HG03342 (cell line): ENCODE results near the gene KRTAP19-1.
"Not testable (repeated sequence)": the region's sequence is repeated elsewhere in the genome, so short reads cannot be mapped to it uniquely, and the experiment has no call there.

Source experiments
- ATAC-seq: cut with Tn5 transposase; IDR thresholded peaks from one replicate; pipeline ENCODE4 v1.9.1; 2021; ENCODE audit warnings: mild to moderate bottlenecking, moderate library complexity; ENCODE audit not compliant: unreplicated experiment

The KRTAP19-1 gene

DNA sequence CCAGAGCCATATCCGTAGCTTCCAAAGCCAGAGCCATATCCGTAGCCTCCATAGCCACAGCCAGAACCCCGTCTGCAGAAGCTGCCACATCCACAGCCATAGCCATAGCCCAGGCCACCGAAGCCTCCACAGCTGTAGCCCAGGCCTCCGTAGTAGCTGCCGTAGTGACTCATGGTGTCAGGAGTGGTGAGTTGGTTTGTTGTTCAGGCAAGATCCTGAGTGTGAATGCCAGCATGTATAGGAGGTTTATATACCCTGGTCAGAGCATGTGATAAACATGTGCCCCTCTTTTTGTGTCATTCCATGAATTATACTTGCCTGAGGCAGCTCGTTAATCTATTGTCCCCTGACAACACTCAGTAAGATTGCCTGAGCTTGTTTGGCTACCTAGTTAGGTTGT is at the start of gene KRTAP19-1:
Gene KRTAP19-1 (minus strand): TSS at position 223 of the 400 bp plus-strand sequence. CDS start 50 bp downstream, at position 173.
- no peak for ATAC-seq

DNA sequence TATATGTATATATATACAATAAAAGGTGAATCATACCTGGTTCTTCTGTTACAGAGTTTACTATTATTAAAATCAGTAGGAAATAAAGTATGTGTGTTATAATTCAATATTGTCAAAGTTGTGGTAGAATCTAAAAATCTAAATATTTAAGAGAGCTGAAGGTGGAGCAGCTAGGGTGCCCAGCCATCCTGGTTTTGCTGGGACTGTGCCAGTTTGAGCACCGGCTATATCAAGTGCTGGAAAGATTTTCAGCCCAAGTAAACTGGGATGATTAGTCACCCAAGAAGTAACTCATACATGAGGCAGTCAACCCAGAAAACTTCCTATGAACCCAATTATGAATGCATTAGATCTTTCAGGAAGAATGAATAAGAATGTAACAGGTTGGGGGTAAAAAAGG is 38.7 kb upstream of the KRTAP19-1 start:
- ATAC-seq, result no peak

DNA sequence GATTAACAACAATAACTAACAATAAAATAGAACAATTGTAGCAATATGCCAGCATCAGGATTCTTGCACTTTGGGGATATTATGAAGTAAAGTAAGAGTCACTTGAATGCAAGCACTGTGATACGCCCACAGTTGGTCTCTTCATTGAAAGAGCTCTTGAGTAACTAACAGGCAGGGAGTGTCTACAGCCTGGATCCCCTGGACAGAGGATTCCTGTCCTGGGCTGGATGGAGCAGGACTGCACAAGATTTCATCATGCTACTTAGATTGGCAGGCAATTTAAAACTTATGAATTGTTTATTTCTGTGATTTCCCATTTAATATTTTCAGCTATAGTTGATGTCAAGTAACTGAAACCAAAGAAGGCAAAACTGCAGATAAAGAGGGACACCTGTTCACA is 35.5 kb upstream of the KRTAP19-1 start:
- ATAC-seq, result no peak

DNA sequence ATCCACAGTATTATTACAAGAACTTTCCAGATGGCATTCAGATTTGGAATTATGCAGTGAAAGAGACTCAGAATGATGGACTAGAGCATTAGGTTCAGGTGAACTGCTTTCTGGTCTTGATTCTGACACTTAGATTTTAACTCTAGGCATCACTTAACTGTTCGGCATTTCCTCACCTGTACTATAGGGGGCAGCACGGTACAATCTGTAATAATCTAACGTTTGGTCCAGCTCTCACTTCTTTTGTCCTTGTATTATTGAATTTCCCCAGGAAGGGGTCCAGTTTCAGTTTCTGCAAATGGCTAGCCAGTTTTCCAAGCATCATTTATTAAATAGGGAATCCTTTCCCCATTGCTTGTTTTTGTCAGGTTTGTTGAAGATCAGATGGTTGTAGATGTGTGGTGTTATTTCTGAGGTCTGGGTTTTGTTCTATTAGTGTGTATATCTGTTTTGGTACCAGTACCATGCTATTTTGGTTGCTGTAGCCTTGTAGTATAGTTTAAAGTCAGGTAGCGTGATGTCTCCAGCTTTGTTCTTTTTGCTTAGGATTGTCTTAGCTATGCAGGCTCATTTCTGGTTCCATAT is 25.5 kb upstream of the KRTAP19-1 start:
- ATAC-seq, result not testable (repeated sequence)

DNA sequence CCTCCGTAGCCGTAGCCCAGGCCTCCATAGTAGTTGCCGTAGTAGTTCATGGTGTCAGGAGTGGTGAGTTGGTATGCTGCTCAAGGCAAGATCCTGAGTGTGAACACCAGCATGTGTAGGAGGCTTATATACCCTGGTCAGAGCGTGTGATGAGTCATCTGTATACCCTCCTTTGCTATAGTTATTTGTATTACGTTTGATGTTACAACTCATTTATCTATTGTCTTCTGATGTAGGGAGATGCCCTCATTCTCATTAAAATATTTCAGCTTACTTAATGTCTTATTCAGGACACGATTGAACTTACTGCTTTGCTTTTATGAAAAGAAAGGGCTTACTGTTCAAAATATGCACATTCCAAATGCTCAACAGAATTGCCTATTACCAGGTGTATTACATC is 21.9 kb upstream of the KRTAP19-1 start, which contains the start of gene KRTAP19-5:
Gene KRTAP19-5 (minus strand): TSS at position 101 of the 400 bp plus-strand sequence. CDS start 51 bp downstream, at position 50.
- ATAC-seq, result no peak

DNA sequence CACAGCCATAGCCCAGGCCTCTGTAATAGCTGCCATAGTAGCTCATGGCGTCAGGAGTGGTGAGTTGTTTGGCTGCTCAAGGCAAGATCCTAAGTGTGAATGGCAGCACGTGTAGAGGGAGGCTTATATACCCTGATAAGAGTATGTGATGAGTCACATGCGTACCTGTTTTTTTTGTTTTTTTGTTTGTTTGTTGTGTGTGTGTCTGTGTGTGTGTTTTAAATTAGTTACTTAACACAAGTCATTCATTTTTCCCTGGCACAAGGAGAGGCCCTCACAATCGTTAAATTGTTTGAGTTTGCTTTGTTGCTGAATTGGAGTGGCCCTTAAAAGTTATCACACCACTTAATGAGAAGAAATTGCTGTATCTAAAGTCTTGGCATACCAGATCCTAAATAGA is 16.9 kb upstream of the KRTAP19-1 start, which contains the start of gene KRTAP19-4:
Gene KRTAP19-4 (minus strand): TSS at position 101 of the 400 bp plus-strand sequence. CDS start 55 bp downstream, at position 46.
- no peak for ATAC-seq

DNA sequence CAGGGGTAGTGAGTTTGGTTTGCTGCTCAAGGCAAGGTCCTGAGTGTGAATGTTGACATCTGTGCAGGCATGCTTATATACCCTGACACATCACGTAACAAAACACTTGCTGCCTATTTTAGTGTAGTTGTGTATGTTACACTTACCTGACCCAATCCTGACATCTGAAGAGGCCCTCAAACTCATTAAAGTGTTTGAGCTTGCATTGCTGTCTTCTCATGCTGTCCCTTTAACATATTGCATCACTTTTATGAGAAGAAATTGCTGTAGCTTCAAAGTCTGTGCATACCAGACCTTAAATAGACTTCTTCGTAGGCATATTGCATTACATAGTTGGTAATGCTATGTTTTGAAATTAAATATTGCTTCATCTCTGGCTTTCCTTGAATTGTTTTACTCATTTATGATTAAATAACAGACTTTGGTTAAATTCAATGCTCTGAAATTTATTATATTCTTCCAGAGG is 11.8 kb upstream of the KRTAP19-1 start, which contains the start of gene KRTAP19-3:
Gene KRTAP19-3 (minus strand): TSS at position 51 of the 466 bp plus-strand sequence. CDS start 56 bp downstream, outside the sequence.
- no peak for ATAC-seq

DNA sequence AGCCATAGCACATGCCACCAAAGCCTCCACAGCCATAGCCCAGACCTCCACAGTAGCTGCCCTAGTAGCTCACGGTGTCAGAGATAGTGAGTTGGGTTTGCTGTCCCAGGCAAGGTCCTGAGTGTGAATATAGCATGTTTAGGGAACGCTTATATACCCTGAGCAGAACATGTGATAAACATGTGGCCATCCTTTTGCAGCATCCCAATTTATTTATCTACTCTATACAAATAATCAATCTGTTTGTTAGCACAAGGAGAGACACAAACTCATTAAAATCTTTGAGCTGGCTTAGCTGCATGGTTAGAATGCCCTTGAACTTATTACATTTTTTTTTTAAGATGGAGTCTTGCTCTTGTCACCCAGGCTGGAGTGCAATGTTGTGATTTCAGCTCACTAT is 7.2 kb upstream of the KRTAP19-1 start, which contains the start of gene KRTAP19-2:
Gene KRTAP19-2 (minus strand): TSS at position 101 of the 400 bp plus-strand sequence. CDS start 88 bp downstream, at position 13.
- ATAC-seq, result no peak

DNA sequence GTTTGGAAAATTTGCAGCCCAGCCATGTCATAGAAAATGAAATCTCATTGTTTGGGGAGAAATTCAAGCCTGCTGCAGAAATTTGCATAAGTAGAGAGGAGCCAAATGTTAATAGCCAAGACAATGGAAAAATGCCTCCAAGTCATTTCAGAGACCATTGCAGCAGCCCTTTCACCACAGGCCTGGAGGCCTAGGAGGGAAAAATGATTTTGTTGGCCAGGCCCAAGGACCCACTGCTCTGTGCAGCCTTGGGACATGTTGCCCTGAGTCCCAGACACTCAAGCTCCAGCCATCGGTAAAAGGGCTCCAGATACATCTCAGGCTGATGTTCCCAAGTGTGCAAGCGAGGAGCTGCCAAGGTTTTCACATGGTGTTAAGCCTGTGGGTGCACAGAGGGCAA is 6.0 kb upstream of the KRTAP19-1 start:
- no peak for ATAC-seq

DNA sequence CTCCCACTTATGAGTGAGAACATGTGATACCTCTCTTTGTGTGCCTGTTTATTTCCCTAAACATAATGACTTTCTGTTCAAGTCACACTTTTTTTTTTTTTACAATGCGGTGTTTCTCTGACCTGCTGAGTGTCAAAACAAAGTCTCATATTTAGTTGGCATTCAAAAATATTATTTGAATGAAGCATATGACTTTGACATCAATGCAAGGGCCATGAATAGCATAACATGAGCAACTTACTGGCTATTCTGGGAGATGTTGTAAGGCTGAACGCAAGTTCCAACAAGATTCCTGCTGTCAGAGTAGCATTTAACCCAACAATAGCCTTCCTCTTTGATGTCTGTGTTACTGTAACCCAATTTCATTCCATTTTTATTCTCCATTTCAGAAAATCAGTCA is 2.0 kb upstream of the KRTAP19-1 start:
- no peak for ATAC-seq

DNA sequence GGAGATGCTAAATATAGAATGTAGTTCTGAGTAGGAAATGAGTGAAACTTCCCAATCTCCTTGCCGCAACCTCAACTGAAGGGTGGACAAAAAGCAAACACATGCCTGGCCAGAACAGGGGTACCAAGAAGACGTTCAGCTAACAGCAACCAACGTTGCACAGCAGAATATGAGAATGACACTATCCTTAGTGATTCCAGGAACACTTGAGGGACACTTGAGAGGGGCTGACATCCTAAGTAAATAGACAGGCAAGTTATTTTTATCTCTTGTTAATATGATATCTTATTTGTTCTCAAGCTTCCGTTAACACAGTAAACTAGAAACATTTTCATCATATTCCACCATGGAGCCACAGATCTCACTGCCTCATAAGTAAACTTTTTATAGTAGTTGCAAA is 908 bp downstream of the KRTAP19-1 start:
- no peak for ATAC-seq

DNA sequence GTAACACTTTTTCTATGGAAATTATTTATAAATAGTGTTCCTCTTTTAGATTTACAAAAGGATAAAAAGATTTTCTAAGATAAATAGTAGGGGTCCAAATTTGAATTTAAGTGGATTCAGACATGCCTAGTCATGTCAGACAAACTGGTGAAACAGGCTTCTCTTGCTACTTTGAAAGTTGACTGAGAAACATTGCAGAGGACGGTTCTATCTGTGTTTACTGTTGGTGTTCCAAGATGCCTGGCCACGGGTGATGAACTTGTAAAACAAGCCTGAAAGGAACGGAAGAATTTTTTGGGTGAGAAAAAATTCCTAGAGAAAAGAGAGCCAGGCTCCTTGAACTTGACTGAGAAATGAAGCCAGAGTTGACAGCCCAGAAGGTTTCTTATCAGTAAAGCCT is 2.2 kb downstream of the KRTAP19-1 start:
- ATAC-seq, result no peak

DNA sequence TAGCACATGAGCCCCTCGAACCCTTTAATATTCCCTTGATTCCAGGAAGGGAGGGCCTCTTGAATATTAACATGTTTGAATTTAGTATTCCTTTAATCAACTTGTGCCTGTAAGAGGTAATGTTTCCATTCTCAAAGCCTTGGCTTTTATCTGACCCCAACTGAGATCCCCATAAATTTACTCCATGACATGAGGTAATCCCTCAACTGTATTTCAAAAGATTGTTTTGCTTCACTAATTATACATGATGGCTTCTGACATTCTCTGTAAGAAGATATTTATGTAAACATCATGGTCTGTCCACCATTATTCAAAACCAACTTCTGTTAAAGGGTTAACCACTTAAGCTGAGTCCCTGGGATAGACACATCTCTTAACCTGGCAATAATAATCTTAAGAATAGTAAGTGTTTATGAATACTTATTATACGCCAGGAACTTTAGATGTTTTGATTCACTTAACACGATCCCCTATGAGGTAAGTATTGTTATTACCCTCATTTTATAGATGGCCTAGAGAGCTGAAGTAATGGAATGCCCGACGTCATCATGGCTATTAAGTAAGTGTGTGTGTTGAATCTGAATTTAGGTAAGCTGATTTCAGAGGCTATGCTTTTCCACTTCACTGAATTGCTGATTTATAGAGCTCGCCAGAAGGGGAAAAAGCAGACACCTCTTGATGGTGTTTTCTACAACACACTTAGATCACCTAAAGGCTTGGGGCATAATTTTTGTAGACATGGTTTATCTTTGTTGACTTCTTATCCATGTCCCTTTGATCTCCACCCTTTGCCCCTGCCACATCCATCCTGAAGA is 11.1 kb downstream of the KRTAP19-1 start:
- no peak for ATAC-seq

DNA sequence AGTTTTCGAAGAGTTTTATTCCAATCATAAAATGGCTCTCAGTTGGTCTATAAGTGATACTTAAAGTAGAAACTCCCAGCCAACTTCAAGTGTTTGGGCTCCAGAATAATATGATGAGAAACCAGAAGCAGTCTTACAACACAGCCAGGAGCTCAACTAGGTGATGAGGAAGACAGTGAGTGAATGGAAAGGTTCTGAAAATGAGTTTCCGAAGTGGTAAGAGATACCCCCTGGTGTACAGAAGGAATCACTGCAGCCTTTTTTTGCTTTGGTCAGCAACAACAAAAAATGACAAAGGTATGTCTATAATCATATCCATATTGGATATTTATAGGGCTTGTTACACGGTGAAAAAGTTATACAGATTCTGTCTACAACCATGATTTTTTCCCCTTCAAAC is 16.5 kb downstream of the KRTAP19-1 start:
- ATAC-seq, result no peak

DNA sequence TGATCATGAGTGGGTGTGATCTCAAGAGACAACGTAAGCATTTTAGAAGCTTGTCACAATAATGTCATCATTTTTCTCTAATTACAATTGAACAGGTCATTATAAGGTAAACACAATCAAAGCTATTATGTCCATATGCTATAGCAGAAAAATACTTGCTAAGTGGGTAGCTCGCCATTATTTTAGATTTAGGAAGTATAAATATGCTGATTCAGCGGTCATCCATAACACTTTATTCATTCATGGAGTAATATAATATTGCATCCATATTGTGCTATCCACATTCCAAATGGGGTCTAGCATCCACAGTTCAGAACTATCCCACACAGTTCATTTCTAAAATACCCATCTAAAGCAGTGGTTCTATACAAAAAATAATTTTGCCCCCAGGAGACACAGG is 31.7 kb downstream of the KRTAP19-1 start:
- no peak for ATAC-seq

DNA sequence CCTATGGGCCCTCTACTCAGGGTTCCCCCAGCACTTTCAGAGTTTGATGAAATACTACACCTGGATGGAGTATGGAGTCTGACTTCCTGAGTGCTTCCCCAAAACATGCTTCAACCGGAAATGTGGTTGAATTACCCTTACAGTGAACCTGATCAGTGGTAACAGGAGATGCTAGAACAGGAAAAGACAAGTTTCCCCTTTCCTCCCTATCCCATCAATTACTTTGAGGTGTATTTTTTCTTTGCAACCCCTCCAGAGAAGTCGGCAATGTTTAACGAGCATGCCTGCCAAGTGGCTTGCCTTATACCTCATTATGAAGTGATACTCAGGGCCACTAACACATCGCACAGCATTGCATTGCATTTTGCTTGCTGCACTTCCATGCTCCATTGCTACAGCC is 33.1 kb downstream of the KRTAP19-1 start:
- ATAC-seq, result no peak

DNA sequence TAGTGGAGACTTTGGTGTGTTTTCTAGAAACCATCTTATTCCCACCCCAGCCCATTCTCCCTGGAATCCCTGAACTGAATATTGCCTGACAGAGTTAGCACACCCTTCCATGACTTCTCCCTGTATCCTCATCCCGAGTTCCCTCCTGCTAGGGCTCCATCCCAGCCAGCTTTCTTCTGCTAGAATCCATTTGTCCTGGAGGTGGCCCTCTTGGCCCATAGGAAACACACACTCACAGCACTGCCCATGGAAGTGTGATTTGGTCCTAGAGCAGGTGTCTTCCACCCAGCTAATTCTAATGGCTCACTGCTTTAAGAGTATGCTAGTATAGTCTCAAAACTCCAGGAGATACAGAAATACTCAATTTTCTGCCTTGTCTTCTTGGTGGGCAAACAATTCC is 36.0 kb downstream of the KRTAP19-1 start:
- ATAC-seq, result no peak

DNA sequence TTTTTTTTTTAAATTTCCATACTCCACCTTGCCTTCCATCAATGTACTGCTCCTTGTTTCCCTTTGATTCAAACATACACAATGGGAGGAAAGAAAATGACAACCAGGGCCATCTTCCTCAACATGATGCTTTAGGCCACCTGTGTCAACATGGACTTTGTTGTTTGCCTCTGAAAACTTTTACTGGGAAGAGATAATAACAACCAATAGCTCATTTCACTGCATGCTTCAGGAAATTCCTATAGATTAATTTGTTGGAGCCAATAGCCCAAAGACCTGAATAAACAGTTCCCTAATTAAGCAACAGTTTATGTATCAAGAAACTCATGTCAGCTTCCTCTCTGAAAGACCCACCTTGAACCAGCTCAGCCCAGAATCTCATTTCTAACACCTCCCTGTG is 36.9 kb downstream of the KRTAP19-1 start:
- ATAC-seq, result no peak

DNA sequence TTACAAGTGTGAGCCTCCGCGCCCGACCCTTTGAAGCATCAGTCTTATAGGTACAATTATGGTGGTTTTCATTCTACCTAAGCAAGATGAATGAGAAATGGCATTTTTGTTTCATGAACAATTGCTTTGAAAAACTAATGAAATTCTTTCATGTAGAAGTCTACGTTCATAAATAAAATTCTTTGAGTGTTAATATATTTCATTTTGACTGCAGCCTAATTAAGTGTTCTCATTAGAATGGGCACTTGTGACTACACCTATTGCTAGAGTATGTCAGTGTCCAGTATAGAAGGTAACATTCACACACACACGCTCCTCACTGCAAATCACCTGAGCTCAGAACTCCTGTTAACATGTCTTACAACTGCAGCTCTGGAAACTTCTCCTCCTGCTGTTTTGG is 40.2 kb downstream of the KRTAP19-1 start, which contains the start of gene KRTAP15-1:
Gene KRTAP15-1 (plus strand): TSS at position 301 of the 400 bp plus-strand sequence. CDS start 53 bp downstream, at position 354.
- no peak for ATAC-seq

DNA sequence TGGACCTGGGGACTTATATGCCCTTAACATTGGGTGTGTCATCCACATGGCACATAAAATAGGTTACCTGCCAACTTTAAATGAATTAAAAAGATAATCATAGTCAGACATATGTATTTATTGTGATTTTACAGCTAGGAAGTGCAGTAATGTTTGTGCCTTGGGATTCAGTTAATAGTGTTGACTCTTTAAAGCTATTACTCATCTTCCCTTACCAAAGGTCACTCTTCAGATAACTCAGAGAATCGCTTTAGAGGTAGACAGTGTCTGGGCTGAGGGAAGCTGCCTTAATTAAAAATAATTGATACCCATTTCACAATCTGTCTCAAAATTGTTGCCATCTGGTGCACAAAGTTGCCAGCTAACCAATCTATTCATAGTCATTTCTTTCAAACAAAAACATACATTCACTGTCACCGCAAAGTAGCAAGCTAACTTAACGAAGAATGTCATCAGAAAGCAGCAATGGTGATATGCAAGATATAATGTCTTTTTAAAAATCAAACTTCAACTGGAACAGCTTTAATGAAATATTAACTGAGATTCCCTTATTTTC is 43.1 kb downstream of the KRTAP19-1 start:
- ATAC-seq, result no peak

DNA sequence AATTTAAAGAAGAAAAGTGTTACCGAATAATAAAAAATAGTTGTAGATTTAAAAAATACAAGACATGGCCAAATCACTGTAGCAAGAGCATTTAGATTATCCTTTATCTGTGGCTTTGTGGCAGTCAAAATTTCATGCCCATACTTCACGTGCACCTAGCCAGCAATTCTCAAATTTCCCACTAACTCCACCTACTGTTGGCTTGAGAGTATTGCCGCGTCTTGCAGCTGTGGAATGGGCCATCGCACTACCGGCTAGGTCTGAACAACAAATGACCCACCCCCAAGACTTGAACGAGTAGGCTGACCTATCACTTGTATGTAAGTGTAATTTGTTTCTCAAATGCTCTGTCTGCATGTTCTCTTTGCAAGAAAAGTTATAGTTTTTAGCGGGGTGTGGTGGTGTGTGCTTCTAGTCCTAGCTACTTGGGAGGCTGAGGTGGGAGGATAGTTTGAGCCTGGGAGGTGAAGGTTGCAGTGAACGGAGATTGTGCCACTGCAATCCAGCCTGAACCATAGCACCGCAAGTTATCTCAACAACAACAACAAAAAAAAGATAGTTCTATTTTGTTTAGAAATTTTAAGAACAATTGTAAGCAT is 46.0 kb downstream of the KRTAP19-1 start:
- no peak for ATAC-seq
